Thyroid gland (tissue), 4 donors: ENCODE measurements around the gene DUSP22. TPM values are rescaled to one million over a fixed set of nuclear protein-coding genes. Genes with fewer than 3 reads are reported as not detected.

Experiments
- DNase-seq, 2 donors: peaks; one replicate each; pipeline ENCODE4 v3.0.0-alpha.2; 2019
- H3K27ac ChIP-seq, 3 donors: fragments of 200-600 bp; sonication (generic); 1 replicate in 2 of 3; 2 replicates in 1 of 3; pipeline ENCODE4 v1.5.1; 2016 to 2019; ENCODE audit warnings: mild to moderate bottlenecking in 1 of 3, moderate library complexity in 1 of 3
- H3K27me3 ChIP-seq: fragments of 200-600 bp; sonication (generic); one replicate; pipeline ENCODE4 v1.5.1; 2019
- H3K36me3 ChIP-seq, 2 donors: fragments of 200-600 bp; sonication (generic); one replicate each; pipeline ENCODE4 v1.5.1; 2016 to 2019
- H3K4me1 ChIP-seq, 2 donors: fragments of 200-600 bp; sonication (generic); one replicate each; pipeline ENCODE4 v1.5.1; 2017 to 2019
- H3K4me3 ChIP-seq, 3 donors: fragments of 200-600 bp; sonication (generic); replicated peaks in 1 of 3; 1 replicate in 2 of 3; 2 replicates in 1 of 3; pipeline ENCODE4 v1.5.1; 2016; ENCODE audit warnings: mild to moderate bottlenecking in 1 of 3
- H3K9me3 ChIP-seq: fragments of 200-600 bp; sonication (generic); one replicate; pipeline ENCODE4 v1.5.1; 2017
- POLR2A ChIP-seq, 2 donors: fragments of 450-650 bp; IDR thresholded peaks; one replicate each; pipeline ENCODE4 v1.6.1; 2017; ENCODE audit warnings: antibody characterized with exemption in 2 of 2, mild to moderate bottlenecking in 2 of 2, moderate library complexity in 1 of 2
- WGBS, 2 donors: methylation state at CpG; one replicate each; pipeline ENCODE4 v1.1.5; 2017; 5-methylcytosine and 5-hydroxymethylcytosine counted together
- intact Hi-C: fragments of 100-400 bp; cut with DNase I; formaldehyde crosslinking; loops from one replicate; pipeline ENCODE4 v1.15.1; 2023
- total RNA-seq, 4 donors: library from RNA; depleted of rRNA; stranded (reverse); fragments of >200 nt; gene quantifications; one replicate each; pipeline ENCODE4 v1.2.3, GENCODE V29; 2016
- TF ChIP-seq, protein P1 (sequence below), 6 experiments: fragments of 200-600 bp in 3 of 6; fragments of 450-650 bp in 3 of 6; sonication (generic) in 3 of 6; IDR thresholded peaks; one replicate each; pipeline ENCODE4 v1.5.1; 2016 to 2019; ENCODE audit warnings: antibody characterized with exemption in 6 of 6, mild to moderate bottlenecking in 2 of 6, inconsistent platforms in 1 of 6, moderate library complexity in 1 of 6

Gene DUSP22
- total RNA-seq, 4 donors from 2014 or later: 40.4 to 68.8 (median 59.4) TPM

DNA sequence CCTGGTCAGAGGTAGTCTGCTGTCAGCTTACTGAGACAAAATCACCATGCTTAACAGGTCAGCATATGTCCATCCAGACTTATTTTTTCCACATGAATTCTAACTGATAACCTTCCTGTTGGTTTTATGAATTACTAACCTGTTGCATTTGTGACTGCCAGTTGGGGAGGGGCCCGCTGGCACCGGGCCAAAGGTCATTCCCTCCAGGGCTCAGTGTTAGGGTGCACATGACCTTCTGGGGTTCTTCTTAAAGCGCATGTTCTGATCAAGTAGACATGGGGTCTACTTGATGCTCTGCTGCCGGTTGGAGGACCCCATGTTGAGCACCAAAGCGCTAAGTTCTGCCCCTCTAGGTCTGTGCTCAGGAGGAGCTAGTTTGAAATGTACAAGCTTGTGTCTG is 15.6 kb downstream of the DUSP22 start:
- H3K4me3 ChIP-seq: no peak overlapping the region
- intact Hi-C loops: no loop called here

DNA sequence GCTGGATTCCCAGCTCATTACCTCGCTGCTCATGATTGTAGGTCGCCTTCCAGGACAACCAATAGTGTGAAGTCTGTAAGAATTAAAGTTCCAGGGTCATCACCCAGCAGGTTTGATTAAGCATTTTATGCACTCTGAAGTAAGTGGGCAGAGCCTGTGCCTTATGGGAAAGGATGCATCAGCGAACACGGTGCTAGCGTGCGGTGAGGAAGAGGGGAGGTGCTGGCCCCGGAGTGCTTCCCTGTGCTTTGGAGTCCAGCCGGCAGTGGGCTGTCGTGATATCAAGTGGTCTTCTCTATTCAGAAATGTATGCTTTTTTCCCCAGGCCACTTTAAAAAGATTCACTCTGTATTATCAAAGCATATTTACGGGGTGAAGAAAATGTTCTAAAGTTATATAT is 16.0 kb downstream of the DUSP22 start:
- peaks cover 0 to 8% of the 10 kb centered on the region in 2 donors for H3K4me1 ChIP-seq
- H3K4me3 ChIP-seq: no peak overlapping the region
- DNase-seq: no peak
- WGBS, 2 donors: 83 to 86% methylated on average over 10 of the region's 10 CpGs
- TF ChIP-seq, protein P1, sequence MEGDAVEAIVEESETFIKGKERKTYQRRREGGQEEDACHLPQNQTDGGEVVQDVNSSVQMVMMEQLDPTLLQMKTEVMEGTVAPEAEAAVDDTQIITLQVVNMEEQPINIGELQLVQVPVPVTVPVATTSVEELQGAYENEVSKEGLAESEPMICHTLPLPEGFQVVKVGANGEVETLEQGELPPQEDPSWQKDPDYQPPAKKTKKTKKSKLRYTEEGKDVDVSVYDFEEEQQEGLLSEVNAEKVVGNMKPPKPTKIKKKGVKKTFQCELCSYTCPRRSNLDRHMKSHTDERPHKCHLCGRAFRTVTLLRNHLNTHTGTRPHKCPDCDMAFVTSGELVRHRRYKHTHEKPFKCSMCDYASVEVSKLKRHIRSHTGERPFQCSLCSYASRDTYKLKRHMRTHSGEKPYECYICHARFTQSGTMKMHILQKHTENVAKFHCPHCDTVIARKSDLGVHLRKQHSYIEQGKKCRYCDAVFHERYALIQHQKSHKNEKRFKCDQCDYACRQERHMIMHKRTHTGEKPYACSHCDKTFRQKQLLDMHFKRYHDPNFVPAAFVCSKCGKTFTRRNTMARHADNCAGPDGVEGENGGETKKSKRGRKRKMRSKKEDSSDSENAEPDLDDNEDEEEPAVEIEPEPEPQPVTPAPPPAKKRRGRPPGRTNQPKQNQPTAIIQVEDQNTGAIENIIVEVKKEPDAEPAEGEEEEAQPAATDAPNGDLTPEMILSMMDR (IDR thresholded peaks at IDR 0.05): no peak
- no peak for TF ChIP-seq POLR2A (IDR thresholded peaks at IDR 0.05)
- no peaks in the 10 kb centered on the region for H3K9me3 ChIP-seq
- H3K27ac ChIP-seq: no peak overlapping the region
- intact Hi-C loops: no loop called here
- H3K27me3 ChIP-seq: no peaks in the 10 kb centered on the region
- H3K36me3 ChIP-seq: no peaks in the 10 kb centered on the region

More for the DNA sequence above, 15.6 kb downstream of the DUSP22 start:
- 65 to 83% methylated on average over 5 of the region's 5 CpGs for WGBS, 2 donors
- Histone ChIP-seq H3K36me3 (no peaks in the 10 kb centered on the region), H3K27ac (no peak overlapping the region), H3K9me3 (no peaks in the 10 kb centered on the region), H3K27me3 (no peaks in the 10 kb centered on the region), H3K4me1 (peaks cover 0 to 5% of the 10 kb centered on the region in 2 donors)
- TF ChIP-seq POLR2A (IDR thresholded peaks at IDR 0.05): no peak
- DNase-seq: no peak

DNA sequence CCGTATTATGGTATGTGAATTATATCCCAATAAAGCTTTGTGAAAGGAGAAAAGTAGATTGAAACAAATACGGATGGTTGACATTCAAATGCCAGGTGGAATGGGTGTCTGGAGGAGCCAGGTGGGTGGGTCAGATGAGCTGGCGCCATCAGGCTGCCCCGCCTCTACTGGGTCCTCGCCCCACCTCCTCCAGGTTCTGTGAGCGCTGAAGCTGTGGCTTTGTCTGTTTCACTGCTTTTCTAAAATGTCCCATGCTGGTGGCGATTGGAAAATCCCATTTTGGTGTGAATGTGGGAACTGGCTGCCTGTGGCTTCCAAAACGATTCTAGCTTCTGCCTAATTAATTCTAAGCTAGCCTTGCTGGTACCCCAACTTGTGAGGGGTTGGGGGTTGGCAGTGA is 16.5 kb downstream of the DUSP22 start:
- H3K4me1 ChIP-seq: peaks cover 0 to 8% of the 10 kb centered on the region in 2 donors
- intact Hi-C loops: no loop called here
- TF ChIP-seq, protein P1 (IDR thresholded peaks at IDR 0.05): no peak
- TF ChIP-seq POLR2A (IDR thresholded peaks at IDR 0.05): no peak

DNA sequence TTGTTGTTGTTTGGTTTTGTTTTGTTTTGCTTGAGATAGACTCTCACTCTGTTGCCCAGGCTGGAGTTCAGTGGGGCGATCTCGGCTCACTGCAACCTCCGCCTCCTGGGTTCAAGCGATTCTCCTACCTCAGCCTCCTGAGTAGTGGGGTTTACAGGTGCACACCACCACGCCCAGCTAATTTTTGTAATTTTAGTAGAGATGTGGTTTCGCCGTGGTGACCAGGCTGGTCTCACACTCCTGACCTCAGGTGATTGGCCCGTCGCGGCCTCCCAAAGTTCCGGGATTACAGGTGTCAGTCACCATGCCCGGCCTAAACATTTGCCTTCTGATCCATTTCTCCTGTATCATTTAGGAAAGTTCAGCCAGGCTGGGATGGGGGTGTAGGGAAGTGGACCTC is 17.7 kb downstream of the DUSP22 start:
- WGBS, 2 donors: 94 to 95% methylated on average over 12 of the region's 12 CpGs
- Histone ChIP-seq H3K4me1 (peaks cover 0 to 8% of the 10 kb centered on the region in 2 donors), H3K27ac (no peak overlapping the region), H3K4me3 (no peak overlapping the region), H3K27me3 (no peaks in the 10 kb centered on the region), H3K9me3 (no peaks in the 10 kb centered on the region), H3K36me3 (no peaks in the 10 kb centered on the region)
- intact Hi-C loops: no loop called here
- DNase-seq: no peak
- TF ChIP-seq, protein P1 (IDR thresholded peaks at IDR 0.05): no peak
- TF ChIP-seq POLR2A (IDR thresholded peaks at IDR 0.05): no peak

More for the DNA sequence above, 16.5 kb downstream of the DUSP22 start:
- WGBS, 2 donors: 71 to 84% methylated on average over 8 of the region's 8 CpGs
- DNase-seq: no peak
- Histone ChIP-seq H3K27ac (no peak overlapping the region), H3K4me3 (no peak overlapping the region), H3K27me3 (no peaks in the 10 kb centered on the region), H3K36me3 (no peaks in the 10 kb centered on the region), H3K9me3 (no peaks in the 10 kb centered on the region)

DNA sequence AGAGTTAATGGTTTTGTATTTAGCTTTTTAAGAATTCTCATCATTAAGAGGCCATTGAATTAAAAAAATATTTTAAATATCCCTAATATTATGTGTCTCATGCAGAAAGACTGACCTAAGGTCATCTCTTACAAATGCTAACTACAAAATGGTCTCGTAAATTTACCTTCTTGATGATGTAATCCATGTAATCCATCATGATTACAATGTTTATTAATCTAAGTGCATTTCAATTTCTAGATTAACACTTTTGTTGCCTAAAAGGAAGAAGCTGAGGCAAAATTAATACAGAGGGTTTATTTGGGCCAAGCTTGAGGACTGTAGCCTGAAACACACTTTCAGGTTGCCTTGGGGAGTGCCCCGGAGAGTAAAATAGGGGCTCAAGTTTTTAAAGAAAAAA is 18.4 kb downstream of the DUSP22 start:
- Histone ChIP-seq H3K27me3 (no peaks in the 10 kb centered on the region), H3K4me1 (peaks cover 0 to 8% of the 10 kb centered on the region in 2 donors), H3K36me3 (no peaks in the 10 kb centered on the region), H3K4me3 (no peak overlapping the region), H3K9me3 (no peaks in the 10 kb centered on the region), H3K27ac (no peak overlapping the region)
- no peak for DNase-seq
- TF ChIP-seq, protein P1 (IDR thresholded peaks at IDR 0.05): no peak
- TF ChIP-seq POLR2A (IDR thresholded peaks at IDR 0.05): no peak
- WGBS, 2 donors: 85 to 88% methylated on average over 2 of the region's 2 CpGs
- intact Hi-C loops: no loop called here
